B cell (primary cell): Measurements from ENCODE around the gene GMEB2. TPM values are rescaled to one million over a fixed set of nuclear protein-coding genes. Genes with fewer than 3 reads are reported as not detected.

ENCODE experiments used
- ATAC-seq: fragments of 200-7000 bp; cut with Tn5 transposase; one replicate; pipeline ENCODE4 v1.10.0; 2021; ENCODE audit warnings: low read depth, mild to moderate bottlenecking, moderate number of reproducible peaks, moderate library complexity
- CTCF ChIA-PET: fragments of 350-600 bp; sonication (Branson Sonifier 250); formaldehyde crosslinking; loops from one replicate; lab custom pipeline; 2021; ENCODE audit warnings: antibody characterized with exemption, inconsistent platforms; lab: Charles Lee
- POLR2A ChIA-PET: fragments of 350-600 bp; sonication (Branson Sonifier 250); formaldehyde crosslinking; loops from one replicate; lab custom pipeline; 2021; ENCODE audit warnings: antibody characterized with exemption; lab: Charles Lee
- DNase-seq: peaks from one replicate; pipeline ENCODE4 v3.0.0; 2013
- H2AFZ ChIP-seq: 2 replicates; pipeline ENCODE4 v1.6.1; 2012; ENCODE audit warnings: mild to moderate bottlenecking, low read depth, low read length; ENCODE audit not compliant: insufficient read depth, poor library complexity, severe bottlenecking
- H3K27ac ChIP-seq, 2 donors: 1 replicate in 1 of 2; 2 replicates in 1 of 2; pipeline ENCODE4 v1.5.1; 2012 to 2013; ENCODE audit warnings: low read length in 2 of 2, mild to moderate bottlenecking in 2 of 2, moderate library complexity in 1 of 2
- H3K27me3 ChIP-seq, 4 experiments: fragments of 200-600 bp in 1 of 4; sonication (generic) in 1 of 4; replicated peaks in 1 of 4; 1 replicate in 2 of 4; 2 replicates in 2 of 4; pipeline versions ENCODE4 v1.6.1 to v1.7.0; 2013 to 2016; ENCODE audit warnings: low read length in 3 of 4, mild to moderate bottlenecking in 2 of 4, mixed read lengths in 1 of 4, moderate library complexity in 1 of 4; ENCODE audit not compliant: insufficient read depth in 4 of 4, control insufficient read depth in 3 of 4; ENCODE audit errors: control extremely low read depth in 1 of 4
- H3K36me3 ChIP-seq, 2 experiments: replicated peaks in 1 of 2; 1 replicate in 1 of 2; 2 replicates in 1 of 2; pipeline versions ENCODE4 v1.6.1 to v1.7.1; 2013; ENCODE audit warnings: low read length in 1 of 2; ENCODE audit not compliant: insufficient read depth in 2 of 2, control insufficient read depth in 1 of 2; ENCODE audit errors: control extremely low read depth in 1 of 2, extremely low read depth in 1 of 2
- H3K4me1 ChIP-seq, 2 donors: fragments of 200-600 bp in 1 of 2; sonication (generic) in 1 of 2; 1 replicate in 1 of 2; 2 replicates in 1 of 2; pipeline versions ENCODE4 v1.5.1 to v1.6.1; 2013 to 2017; ENCODE audit warnings: low read length in 2 of 2; ENCODE audit not compliant: control insufficient read depth in 2 of 2, insufficient read depth in 2 of 2
- H3K4me2 ChIP-seq: replicated peaks from 2 replicates; pipeline ENCODE3; 2012; ENCODE audit warnings: mild to moderate bottlenecking, low read depth, low read length; ENCODE audit not compliant: poor library complexity, severe bottlenecking
- H3K4me3 ChIP-seq, 5 experiments: fragments of 200-600 bp in 1 of 5; sonication (generic) in 1 of 5; 1 replicate in 3 of 5; 2 replicates in 2 of 5; pipeline versions ENCODE4 v1.5.1 to v1.7.0; 2011 to 2016; ENCODE audit warnings: low read length in 4 of 5, mild to moderate bottlenecking in 4 of 5, low read depth in 2 of 5, control low read depth in 1 of 5, moderate library complexity in 1 of 5; ENCODE audit not compliant: insufficient read depth in 1 of 5; ENCODE audit errors: control extremely low read depth in 1 of 5, extremely low read depth in 1 of 5
- H3K79me2 ChIP-seq: fragments of 200-600 bp; sonication (generic); one replicate; pipeline ENCODE4 v1.6.0; 2016; ENCODE audit warnings: low read length; ENCODE audit not compliant: control insufficient read depth, insufficient read depth
- H3K9ac ChIP-seq: fragments of 200-600 bp; sonication (generic); 2 replicates; pipeline ENCODE4 v1.6.1; 2017; ENCODE audit warnings: mild to moderate bottlenecking, low read length, moderate library complexity
- H3K9me3 ChIP-seq, 3 donors: one replicate each; pipeline versions ENCODE4 v1.6.1 to v1.7.1; 2013; ENCODE audit warnings: low read length in 2 of 3; ENCODE audit not compliant: control insufficient read depth in 2 of 3, insufficient read depth in 1 of 3; ENCODE audit errors: control extremely low read depth in 1 of 3
- H4K20me1 ChIP-seq: 2 replicates; pipeline ENCODE4 v1.6.0; 2012; ENCODE audit warnings: mild to moderate bottlenecking, low read length; ENCODE audit not compliant: insufficient read depth, control insufficient read depth, poor library complexity, severe bottlenecking
- H3K27ac Mint-ChIP-seq: one replicate; pipeline ENCODE4 v1.8.0; 2021; ENCODE audit warnings: mixed read lengths
- H3K27me3 Mint-ChIP-seq: one replicate; pipeline ENCODE4 v1.8.0; 2021; ENCODE audit warnings: mixed read lengths
- H3K4me1 Mint-ChIP-seq: one replicate; pipeline ENCODE4 v1.8.0; 2021; ENCODE audit warnings: mixed read lengths
- H3K4me3 Mint-ChIP-seq: one replicate; pipeline ENCODE4 v1.8.0; 2021; ENCODE audit warnings: mixed read lengths
- H3K9me3 Mint-ChIP-seq: one replicate; pipeline ENCODE4 v1.8.0; 2022; ENCODE audit warnings: mixed read lengths; ENCODE audit not compliant: insufficient read depth
- CTCF ChIP-seq: fragments of 200-600 bp; IDR thresholded peaks from one replicate; pipeline ENCODE4 v1.8.0; 2022; ENCODE audit warnings: antibody characterized with exemption, mild to moderate bottlenecking
- EZH2 ChIP-seq: IDR thresholded peaks from 2 replicates; pipeline ENCODE4 v1.6.1; 2012; ENCODE audit warnings: borderline replicate concordance, low read depth, mild to moderate bottlenecking, moderate library complexity, low read length; ENCODE audit not compliant: insufficient read depth, poor library complexity, severe bottlenecking
- WGBS: methylation state at CpG from one replicate; pipeline ENCODE4 v1.1.5; 2013; ENCODE audit warnings: missing lambda C conversion rate; ENCODE audit not compliant: insufficient coverage; 5-methylcytosine and 5-hydroxymethylcytosine counted together
- intact Hi-C: fragments of 100-400 bp; cut with micrococcal nuclease; formaldehyde crosslinking; loops from one replicate; pipeline ENCODE4 v1.10.0; 2022
- polyA plus RNA-seq: library from polyadenylated mRNA; depleted of rRNA; stranded (reverse); fragments of >200 nt; gene quantifications from 2 replicates; pipeline ENCODE4 v1.2.3, GENCODE V29; 2012
- total RNA-seq, 2 donors: library from RNA; stranded (reverse); fragments of 120-200 nt in 1 of 2; gene quantifications; 1 replicate in 1 of 2; 2 replicates in 1 of 2; pipeline versions ENCODE4 v1.2.3 to v1.2.4, GENCODE V29; 2013 to 2022

Gene GMEB2
- total and polyA plus RNA-seq, 2 donors (not counting 1 experiment from before 2014, with no cell fraction given): 17.7 to 24.5 TPM

GRCh38 chr20:63662813-63663189 lies 35.9 kb upstream of the GMEB2 start:
- H3K9me3 ChIP-seq: no peaks in the 10 kb centered on the region
- H3K4me1 ChIP-seq: peaks cover 7 to 12% of the 10 kb centered on the region in 2 donors
- no peak overlapping the region for H2AFZ ChIP-seq
- peaks cover 0 to 29% of the 10 kb centered on the region in 2 experiments for H3K36me3 ChIP-seq
- no peak overlapping the region for H3K27ac ChIP-seq
- H3K4me3 Mint-ChIP-seq: no peak overlapping the region
- DNase-seq: no peak
- no peak for ATAC-seq
- no peaks in the 10 kb centered on the region for H3K27me3 ChIP-seq
- no peak overlapping the region for H3K4me2 ChIP-seq
- no peak overlapping the region for H3K27ac Mint-ChIP-seq
- H3K4me3 ChIP-seq: no peak overlapping the region
- POLR2A ChIA-PET: no interaction called here
- WGBS: 98% methylated on average over 9 of the region's 9 CpGs
- TF ChIP-seq EZH2: no peak
- no peak for TF ChIP-seq CTCF
- intact Hi-C loops: no loop called here
- CTCF ChIA-PET: interaction anchor here (1.2 kb wide), 1 partner anchor 14 kb away, joined by 4 read pairs; no protein-coding TSS in a partner anchor
- H3K79me2 ChIP-seq: peaks cover 18% of the 10 kb centered on the region
- H3K9ac ChIP-seq: no peak overlapping the region
- H3K9me3 Mint-ChIP-seq: no peaks in the 10 kb centered on the region
- H3K4me1 Mint-ChIP-seq: peaks cover 13% of the 10 kb centered on the region
- H4K20me1 ChIP-seq: no peaks in the 10 kb centered on the region
- no peaks in the 10 kb centered on the region for H3K27me3 Mint-ChIP-seq

GRCh38 chr20:63661959-63662812 lies 35.3 kb upstream of the GMEB2 start:
- no peak for DNase-seq
- intact Hi-C loops: no loop called here
- H3K4me1 Mint-ChIP-seq: peaks cover 16% of the 10 kb centered on the region
- H4K20me1 ChIP-seq: no peaks in the 10 kb centered on the region
- no peaks in the 10 kb centered on the region for H3K9me3 ChIP-seq
- H3K4me3 Mint-ChIP-seq: no peak overlapping the region
- no peak overlapping the region for H2AFZ ChIP-seq
- POLR2A ChIA-PET: interaction anchor here (1.4 kb wide), 1 partner anchor 20 kb away, joined by 3 read pairs; no protein-coding TSS in a partner anchor
- no peaks in the 10 kb centered on the region for H3K27me3 ChIP-seq
- H3K79me2 ChIP-seq: peaks cover 18% of the 10 kb centered on the region
- H3K9me3 Mint-ChIP-seq: no peaks in the 10 kb centered on the region
- WGBS: 97% methylated on average over 26 of the region's 33 CpGs
- CTCF ChIA-PET: interaction anchor here (1.2 kb wide), 1 partner anchor 13 kb away, joined by 4 read pairs; no protein-coding TSS in a partner anchor
- no peak overlapping the region for H3K9ac ChIP-seq
- TF ChIP-seq EZH2: no peak
- no peak for TF ChIP-seq CTCF
- no peak overlapping the region for H3K4me2 ChIP-seq
- no peak overlapping the region for H3K27ac ChIP-seq
- H3K4me3 ChIP-seq: no peak overlapping the region
- ATAC-seq: no peak
- H3K36me3 ChIP-seq: peaks cover 0 to 23% of the 10 kb centered on the region in 2 experiments
- H3K27me3 Mint-ChIP-seq: no peaks in the 10 kb centered on the region
- H3K4me1 ChIP-seq: peaks cover 12 to 18% of the 10 kb centered on the region in 2 donors
- H3K27ac Mint-ChIP-seq: no peak overlapping the region
